WI38 (cell line): ENCODE measurements around the gene NDUFC1.

ENCODE experiments used
- H3K4me3 ChIP-seq: 2 replicates; pipeline ENCODE4 v1.5.1; 2011; ENCODE audit warnings: low read depth, mild to moderate bottlenecking, control low read depth, low read length
- TF ChIP-seq, protein P1 (sequence below): IDR thresholded peaks from 2 replicates; pipeline ENCODE4 v1.5.1; 2012; ENCODE audit warnings: low read depth, mild to moderate bottlenecking, control low read depth, low read length

NDUFC1 gene

DNA sequence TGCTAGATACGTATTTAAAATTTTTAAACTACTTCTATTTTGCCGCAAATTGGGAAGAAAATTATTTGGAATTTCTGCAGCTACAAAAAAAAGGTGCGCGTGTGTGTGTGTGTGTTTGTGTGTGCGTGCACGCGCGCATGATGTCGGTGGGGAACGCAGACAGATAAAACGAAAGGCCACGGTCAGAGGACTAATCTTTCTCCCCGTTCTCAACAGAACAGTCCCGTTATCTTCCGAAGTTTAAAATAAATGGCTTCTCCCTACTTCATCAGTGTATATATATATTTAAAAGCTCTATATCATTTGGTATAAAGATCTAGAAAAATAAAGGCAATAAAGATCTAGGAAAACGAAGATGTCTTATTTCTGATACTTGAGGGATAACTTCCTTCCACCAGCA is 23.8 kb downstream of the NDUFC1 start:
- TF ChIP-seq, protein P1, sequence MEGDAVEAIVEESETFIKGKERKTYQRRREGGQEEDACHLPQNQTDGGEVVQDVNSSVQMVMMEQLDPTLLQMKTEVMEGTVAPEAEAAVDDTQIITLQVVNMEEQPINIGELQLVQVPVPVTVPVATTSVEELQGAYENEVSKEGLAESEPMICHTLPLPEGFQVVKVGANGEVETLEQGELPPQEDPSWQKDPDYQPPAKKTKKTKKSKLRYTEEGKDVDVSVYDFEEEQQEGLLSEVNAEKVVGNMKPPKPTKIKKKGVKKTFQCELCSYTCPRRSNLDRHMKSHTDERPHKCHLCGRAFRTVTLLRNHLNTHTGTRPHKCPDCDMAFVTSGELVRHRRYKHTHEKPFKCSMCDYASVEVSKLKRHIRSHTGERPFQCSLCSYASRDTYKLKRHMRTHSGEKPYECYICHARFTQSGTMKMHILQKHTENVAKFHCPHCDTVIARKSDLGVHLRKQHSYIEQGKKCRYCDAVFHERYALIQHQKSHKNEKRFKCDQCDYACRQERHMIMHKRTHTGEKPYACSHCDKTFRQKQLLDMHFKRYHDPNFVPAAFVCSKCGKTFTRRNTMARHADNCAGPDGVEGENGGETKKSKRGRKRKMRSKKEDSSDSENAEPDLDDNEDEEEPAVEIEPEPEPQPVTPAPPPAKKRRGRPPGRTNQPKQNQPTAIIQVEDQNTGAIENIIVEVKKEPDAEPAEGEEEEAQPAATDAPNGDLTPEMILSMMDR, result no peak
- H3K4me3 ChIP-seq, result no peak overlapping the region

DNA sequence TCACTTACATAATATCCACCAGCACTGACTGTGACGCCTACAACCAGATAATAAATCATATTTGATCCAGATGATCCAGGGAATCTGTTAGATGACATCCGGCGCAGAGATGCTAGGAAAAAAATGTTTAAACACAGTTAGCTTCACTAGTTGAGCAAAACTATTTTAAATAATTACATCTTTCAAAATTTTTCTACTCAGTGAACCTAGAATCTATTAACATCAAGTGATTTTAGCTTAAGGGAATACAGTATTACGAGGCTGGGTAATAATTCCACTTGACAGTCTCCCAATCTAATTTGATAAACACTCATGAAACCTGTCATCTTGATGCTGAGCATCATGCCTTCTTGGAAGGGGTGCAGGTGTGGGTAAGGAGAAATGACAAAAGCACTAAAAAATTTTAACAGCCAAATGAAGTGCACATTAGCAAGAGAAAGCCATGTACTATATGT is 27.0 kb downstream of the NDUFC1 start:
- TF ChIP-seq, protein P1, result no peak
- no peak overlapping the region for H3K4me3 ChIP-seq

DNA sequence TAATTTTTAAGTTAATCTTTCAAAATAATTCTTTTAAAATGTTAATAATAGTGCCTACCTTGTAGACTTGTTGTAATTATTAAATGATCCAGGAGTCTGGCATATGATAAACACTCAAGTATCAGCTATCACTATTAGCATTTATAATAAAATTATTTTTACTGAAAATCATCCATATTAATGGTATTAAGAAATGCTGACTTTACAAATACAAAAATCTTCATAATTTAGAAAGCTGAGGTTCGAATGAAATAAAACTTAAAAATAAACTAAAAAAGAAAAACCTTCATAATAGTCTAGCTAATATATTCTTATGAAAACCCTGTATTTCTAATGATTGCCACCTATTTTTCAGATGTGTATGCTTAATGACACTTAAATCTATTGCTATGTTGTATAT is 27.5 kb downstream of the NDUFC1 start:
- H3K4me3 ChIP-seq, result no peak overlapping the region
- TF ChIP-seq, protein P1, result no peak

DNA sequence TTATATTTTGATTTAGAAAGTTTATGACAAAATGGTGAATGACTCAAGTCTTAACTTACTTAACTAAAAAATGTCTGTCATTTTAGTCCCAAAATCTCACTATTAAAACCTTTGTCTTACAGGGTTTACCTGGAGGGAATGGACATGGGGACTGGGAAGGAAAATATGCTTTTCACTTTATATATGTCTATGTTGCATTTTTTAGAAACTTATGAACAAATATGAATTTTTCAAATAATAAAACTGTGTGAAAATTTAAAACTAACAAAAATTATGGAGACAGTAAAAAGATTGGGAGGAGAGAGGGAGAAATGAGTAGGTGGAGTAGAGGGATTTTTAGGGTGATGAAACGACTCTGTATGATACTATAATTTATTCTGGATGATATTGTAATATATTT is 28.4 kb downstream of the NDUFC1 start:
- no peak overlapping the region for H3K4me3 ChIP-seq
- TF ChIP-seq, protein P1, result no peak

DNA sequence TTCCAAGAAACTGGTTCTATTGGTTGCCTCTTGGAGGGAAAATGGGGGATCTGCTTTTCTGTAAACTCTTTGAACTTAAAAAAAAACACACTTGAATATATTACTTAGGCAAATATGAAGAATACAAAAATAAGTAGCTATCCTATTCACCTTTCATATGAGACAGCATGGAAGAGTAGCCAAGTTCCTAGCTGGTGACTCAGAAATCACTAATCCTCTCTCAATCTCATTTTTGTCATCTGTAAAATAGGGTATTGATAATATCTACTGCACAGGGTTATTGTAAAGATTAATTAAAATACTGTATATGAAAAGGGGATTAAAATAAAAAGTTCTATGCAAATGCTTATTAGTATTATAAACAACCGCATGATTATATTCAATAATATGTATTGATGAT is 35.0 kb downstream of the NDUFC1 start:
- TF ChIP-seq, protein P1, result no peak
- H3K4me3 ChIP-seq, result no peak overlapping the region

DNA sequence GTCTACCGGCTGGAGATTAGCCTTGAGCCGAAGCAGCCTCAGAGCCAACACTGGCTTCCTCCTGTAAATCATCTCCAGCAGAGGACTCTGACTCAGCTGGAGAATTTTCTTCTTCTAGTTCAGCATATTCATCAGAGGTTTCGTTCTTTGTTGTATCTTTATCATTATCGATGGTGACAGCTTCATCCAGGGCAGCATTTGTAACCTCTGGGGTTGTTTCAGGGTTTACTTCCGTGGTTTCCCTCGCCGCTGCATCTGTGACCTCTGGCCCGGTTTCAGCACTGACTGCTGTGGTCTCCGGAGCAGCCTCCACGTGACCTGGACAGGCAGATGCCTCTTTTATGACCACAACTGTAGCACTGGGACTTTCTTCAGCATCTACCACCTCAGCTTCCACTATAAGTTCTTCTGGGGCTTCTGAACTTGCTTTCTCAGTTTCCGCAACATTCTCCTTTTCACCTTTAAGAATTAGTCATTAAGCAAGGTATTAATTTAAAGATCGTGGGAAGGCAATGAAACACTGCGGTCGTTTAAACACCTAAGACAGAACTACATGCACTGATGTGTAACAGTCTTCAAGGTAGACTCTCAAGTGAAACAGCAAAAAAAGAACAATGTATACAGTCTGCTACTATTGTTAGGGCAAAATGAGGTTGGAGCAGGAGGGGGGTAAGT is 35.6 kb downstream of the NDUFC1 start:
- H3K4me3 ChIP-seq, result peak overlapping the region; percentile 50
- TF ChIP-seq, protein P1, result no peak

DNA sequence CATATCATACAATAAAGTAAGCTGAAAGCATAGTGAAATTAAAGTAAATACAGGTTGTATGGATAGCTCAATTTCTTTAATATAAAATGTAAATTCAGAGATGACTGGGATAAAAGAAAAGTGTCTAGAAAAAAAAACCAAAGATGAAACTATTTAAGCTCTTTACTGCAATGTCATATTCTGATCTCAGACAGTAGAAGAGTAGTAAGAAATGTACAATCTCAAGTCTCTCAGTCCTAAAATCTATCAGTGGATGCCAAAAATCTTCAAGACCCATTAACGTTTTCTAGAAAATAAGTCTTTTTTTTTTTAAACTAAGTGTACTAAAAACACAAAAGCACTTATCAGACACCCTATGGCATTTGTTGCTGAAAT is 36.1 kb downstream of the NDUFC1 start:
- TF ChIP-seq, protein P1, result no peak
- H3K4me3 ChIP-seq, result peak overlapping the region; percentile 50
